ENCODE results near the gene TFAP2D. TPM values are rescaled to one million over a fixed set of nuclear protein-coding genes. Genes with fewer than 3 reads are reported as not detected.

Gene TFAP2D
- total RNA-seq, 1 donor from 2014 or later: not detected

DNA sequence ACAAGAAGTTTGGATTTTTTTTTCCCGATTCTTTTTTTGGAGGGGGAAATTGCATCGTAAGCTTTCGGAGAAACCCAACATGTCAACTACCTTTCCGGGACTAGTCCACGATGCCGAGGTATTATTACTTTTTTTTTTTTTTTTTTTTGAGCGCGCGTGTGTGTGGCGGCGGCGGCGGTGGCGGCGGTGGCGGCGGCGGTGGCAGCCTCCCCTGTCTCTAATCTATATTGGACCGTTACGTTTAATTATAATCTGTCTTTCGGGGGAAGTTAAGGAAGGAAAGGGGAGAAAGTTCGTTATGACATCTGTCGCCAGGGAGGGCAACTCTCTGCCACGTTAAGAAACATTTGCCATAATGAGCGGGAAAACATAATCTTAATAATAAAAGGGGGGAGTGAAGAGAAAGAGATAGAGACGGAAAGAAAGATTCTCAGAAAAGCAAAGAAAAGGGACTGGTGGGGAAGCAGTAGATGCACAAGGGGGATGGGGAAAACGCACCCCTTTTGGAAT, 706 bp downstream of the TFAP2D start:
- TF ChIP-seq, protein P1, sequence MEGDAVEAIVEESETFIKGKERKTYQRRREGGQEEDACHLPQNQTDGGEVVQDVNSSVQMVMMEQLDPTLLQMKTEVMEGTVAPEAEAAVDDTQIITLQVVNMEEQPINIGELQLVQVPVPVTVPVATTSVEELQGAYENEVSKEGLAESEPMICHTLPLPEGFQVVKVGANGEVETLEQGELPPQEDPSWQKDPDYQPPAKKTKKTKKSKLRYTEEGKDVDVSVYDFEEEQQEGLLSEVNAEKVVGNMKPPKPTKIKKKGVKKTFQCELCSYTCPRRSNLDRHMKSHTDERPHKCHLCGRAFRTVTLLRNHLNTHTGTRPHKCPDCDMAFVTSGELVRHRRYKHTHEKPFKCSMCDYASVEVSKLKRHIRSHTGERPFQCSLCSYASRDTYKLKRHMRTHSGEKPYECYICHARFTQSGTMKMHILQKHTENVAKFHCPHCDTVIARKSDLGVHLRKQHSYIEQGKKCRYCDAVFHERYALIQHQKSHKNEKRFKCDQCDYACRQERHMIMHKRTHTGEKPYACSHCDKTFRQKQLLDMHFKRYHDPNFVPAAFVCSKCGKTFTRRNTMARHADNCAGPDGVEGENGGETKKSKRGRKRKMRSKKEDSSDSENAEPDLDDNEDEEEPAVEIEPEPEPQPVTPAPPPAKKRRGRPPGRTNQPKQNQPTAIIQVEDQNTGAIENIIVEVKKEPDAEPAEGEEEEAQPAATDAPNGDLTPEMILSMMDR (IDR thresholded peaks at IDR 0.05): no peak
- no peaks in the 10 kb centered on the region for H3K9me3 ChIP-seq
- no peak for DNase-seq (ENCODE audit: low spot score in 2 of 2)
- H3K4me1 ChIP-seq: no peaks in the 10 kb centered on the region
- no peaks in the 10 kb centered on the region for H3K27me3 ChIP-seq
- intact Hi-C loops (cut with DNase I): no loop called here
- H3K36me3 ChIP-seq: no peaks in the 10 kb centered on the region
- H3K4me3 ChIP-seq: no peak overlapping the region
- no peak overlapping the region for H3K27ac ChIP-seq

DNA sequence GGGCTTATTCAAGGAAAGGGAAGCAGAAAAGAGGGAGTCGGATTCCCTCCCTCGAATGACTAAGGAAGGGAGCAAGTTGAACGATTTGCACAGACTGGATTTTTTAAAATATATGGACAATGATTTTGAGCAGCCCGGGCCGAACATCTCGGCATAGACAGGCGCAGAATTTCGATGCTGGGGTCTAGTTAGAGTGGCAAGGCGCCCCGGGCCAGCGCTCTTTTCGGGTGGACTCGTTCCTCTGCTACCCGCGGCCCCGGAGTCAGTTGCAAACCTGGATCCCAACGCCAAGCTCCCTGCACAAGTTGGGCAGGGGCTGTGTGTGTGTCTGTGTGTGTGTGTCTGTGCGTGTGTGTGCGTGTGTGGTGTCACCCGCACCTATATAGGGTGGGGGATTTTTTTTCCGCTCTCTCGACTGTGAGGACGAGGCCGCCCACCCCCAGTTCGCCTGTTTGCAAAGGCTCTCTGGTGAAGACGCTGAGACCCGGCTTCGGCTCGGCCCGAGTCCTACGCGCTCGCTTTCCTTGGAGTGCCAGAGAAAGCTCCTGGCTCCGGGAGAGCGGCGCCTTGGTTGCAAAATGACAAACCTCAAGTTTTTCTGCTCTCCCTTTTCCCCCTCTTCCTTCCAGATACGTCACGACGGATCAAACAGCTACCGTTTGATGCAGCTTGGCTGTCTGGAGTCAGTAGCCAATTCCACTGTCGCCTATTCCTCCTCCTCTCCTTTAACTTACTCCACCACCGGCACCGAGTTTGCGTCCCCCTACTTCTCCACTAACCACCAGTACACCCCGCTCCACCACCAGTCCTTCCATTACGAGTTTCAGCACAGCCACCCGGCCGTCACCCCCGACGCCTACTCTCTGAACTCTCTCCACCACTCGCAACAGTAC, 1.4 kb downstream of the TFAP2D start:
- Histone ChIP-seq H3K9me3 (no peaks in the 10 kb centered on the region), H3K27me3 (no peaks in the 10 kb centered on the region), H3K27ac (no peak overlapping the region), H3K4me1 (no peaks in the 10 kb centered on the region), H3K4me3 (no peak overlapping the region), H3K36me3 (no peaks in the 10 kb centered on the region)
- DNase-seq (ENCODE audit: low spot score in 2 of 2): no peak
- TF ChIP-seq, protein P1 (IDR thresholded peaks at IDR 0.05): no peak
- intact Hi-C loops (cut with DNase I): no loop called here

DNA sequence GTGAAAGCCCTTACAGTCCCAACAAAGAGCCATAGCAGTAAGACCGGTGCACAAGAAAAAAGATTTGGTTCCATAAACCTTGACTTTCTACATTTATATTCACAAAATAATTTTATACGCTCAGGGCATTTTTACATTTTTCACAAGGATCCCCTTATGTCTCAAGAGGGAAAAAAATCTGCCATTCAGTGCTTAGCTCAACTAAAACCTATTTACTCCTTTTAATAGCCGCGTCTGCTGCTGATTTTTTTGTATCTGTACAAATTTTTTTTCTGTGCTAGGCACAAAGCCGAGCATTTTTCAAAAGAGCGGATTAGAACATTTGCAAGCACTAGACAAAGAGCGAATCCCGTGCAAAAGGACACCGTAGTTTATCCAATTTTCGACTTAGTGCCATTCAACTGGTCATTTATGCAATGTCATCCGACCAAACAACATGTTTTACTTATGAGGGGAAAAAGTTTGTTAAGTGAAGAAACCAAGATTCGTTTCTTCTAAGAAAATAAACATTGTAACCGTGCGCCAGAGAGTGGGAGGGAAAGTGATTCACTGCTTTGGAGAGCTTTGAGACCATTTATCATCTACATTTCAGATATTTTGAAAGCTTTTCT, 3.7 kb downstream of the TFAP2D start:
- Histone ChIP-seq H3K4me3 (no peak overlapping the region), H3K9me3 (no peaks in the 10 kb centered on the region), H3K27me3 (no peaks in the 10 kb centered on the region), H3K36me3 (no peaks in the 10 kb centered on the region), H3K4me1 (no peaks in the 10 kb centered on the region), H3K27ac (no peak overlapping the region)
- TF ChIP-seq, protein P1 (IDR thresholded peaks at IDR 0.05): no peak
- no peak for DNase-seq (ENCODE audit: low spot score in 2 of 2)
- intact Hi-C loops (cut with DNase I): no loop called here

DNA sequence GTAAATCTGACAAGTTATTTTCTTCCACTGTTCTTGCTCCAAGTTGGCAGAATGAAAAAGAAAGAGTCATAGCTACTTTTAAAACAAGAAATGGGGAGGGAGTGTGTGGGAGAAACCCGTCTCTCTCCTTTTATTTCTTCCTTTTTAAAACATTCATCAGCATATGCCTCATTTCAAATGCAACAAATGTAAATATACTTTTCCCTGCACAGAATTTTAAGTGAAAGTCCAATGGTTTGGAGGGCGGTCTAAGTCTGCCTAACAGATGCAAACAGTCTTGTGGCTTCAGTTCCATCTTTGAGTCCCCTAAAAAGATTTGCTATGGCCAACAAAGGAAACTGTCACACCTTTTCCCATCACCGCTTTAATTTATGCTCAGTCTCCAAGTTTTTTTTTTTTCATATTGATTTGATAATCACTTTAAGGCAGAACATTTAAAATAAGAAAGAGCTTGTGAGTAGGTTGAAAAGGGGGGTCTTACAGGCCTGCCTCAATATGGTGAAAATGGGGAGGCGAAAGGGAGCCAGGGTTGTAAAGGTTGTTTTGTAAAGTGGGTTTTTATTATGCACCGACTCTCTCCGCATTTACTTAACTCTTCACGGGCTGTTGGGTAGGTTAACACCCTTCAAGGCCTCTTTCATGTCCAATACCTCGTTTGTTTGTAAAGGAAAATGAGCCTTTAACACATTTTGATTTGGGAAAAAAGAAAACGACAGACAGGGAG, 4.6 kb downstream of the TFAP2D start:
- DNase-seq (ENCODE audit: low spot score in 2 of 2): no peak
- Histone ChIP-seq H3K36me3 (no peaks in the 10 kb centered on the region), H3K4me1 (no peaks in the 10 kb centered on the region), H3K9me3 (no peaks in the 10 kb centered on the region), H3K4me3 (no peak overlapping the region), H3K27ac (no peak overlapping the region), H3K27me3 (no peaks in the 10 kb centered on the region)
- TF ChIP-seq, protein P1 (IDR thresholded peaks at IDR 0.05): no peak
- intact Hi-C loops (cut with DNase I): no loop called here

DNA sequence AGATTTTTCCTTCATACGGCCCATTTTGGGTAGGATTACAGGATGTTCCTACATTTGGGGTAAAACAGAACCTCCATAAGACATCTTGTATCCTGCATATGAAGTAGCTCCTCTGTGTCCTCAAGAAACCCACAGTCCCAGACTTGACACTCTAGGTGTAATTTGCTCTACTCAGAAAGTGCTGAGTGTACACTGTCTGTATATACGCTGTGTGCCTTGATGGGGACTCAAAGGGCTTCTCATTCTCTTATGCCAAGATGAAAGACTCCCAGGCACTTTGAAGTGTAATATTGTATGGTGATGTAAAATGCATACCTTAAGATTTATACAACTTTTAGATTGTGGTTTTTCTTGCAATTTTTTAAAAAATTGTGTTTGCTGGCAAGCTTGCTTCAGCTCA, 5.2 kb downstream of the TFAP2D start:
- H3K27me3 ChIP-seq: no peaks in the 10 kb centered on the region
- H3K4me1 ChIP-seq: no peaks in the 10 kb centered on the region
- H3K27ac ChIP-seq: no peak overlapping the region
- no peaks in the 10 kb centered on the region for H3K9me3 ChIP-seq
- no peak for DNase-seq (ENCODE audit: low spot score in 2 of 2)
- H3K4me3 ChIP-seq: no peak overlapping the region
- intact Hi-C loops (cut with DNase I): no loop called here
- no peaks in the 10 kb centered on the region for H3K36me3 ChIP-seq
- TF ChIP-seq, protein P1 (IDR thresholded peaks at IDR 0.05): no peak

Measured in ascending aorta (tissue), 2 donors.